B cell (primary cell): ENCODE data around the gene PLPP7.

Experiments used
- CTCF ChIP-seq: fragments of 200-600 bp; IDR thresholded peaks from one replicate; pipeline ENCODE4 v1.8.0; 2022; ENCODE audit warnings: antibody characterized with exemption, mild to moderate bottlenecking
- EZH2 ChIP-seq: IDR thresholded peaks from 2 replicates; pipeline ENCODE4 v1.6.1; 2012; ENCODE audit warnings: borderline replicate concordance, low read depth, mild to moderate bottlenecking, moderate library complexity, low read length; ENCODE audit not compliant: insufficient read depth, poor library complexity, severe bottlenecking

- TF ChIP-seq CTCF (no peak), EZH2 (no peak)
Observed at GRCh38 chr9:131279196-131279862, 10.2 kb upstream of the PLPP7 start.
